Measurements from ENCODE around the gene FAH.

DNA sequence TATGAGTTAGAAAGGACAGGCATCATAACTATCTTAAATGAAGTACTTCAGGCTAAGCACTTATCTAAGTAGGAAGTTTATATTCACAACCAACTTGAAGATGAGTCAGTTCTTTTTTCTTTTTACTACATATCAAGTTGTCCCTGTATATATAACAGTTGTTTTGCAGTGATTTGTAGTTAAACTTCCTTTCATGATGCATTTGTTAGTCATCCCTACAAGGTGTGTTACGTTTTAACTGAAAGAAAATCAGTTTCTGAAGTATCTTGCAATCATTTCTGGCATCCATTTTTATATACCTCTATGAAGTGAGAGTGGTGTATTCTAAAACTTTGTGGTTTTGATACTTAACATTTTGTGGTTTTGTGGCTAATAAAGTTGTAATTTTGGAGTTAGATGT, 47.2 kb upstream of the FAH start:
- TF ChIP-seq POLR2AphosphoS5 (IDR thresholded peaks at IDR 0.05; ENCODE audit: borderline replicate concordance, low read depth, low read length), result no peak
- no peak for TF ChIP-seq EZH2 (IDR thresholded peaks at IDR 0.05)

Measured in SK-N-MC (cell line).